Putamen (tissue), 1 donor: ENCODE measurements around the gene CTNS.

Source experiments
- DNase-seq: peaks from one replicate; pipeline ENCODE4 v3.0.0-alpha.2; 2016; ENCODE audit warnings: low spot score

Gene CTNS

DNA sequence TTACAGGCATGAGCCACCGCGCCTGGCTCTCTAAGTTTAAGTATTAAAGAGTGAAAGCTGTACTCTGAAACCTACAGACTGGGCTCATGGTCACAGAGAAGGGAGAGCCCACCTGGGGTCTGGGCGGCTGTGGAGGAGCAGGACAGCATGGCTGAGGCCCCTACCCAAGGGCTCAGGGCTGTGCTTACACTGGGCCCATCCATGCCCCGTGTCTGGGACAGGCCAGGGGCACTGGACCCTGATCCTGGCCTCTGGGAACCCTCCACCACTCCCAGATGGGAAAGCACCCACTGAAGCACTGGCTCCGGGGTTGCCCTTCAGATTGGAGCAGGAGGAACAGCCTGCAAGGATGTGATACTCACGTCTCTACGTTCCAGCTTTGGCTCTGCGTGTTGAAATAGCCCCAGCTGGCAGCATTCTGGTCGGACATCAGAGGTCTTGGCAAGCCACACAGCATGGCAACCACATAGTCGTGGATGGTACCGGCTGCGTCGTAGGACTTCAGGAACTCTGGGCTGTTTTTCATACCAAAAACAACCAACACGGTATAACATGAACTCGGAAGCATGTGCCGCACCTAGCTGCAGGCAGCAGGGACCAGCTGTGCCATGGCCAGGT is 13.5 kb upstream of the CTNS start:
- DNase-seq: no peak

DNA sequence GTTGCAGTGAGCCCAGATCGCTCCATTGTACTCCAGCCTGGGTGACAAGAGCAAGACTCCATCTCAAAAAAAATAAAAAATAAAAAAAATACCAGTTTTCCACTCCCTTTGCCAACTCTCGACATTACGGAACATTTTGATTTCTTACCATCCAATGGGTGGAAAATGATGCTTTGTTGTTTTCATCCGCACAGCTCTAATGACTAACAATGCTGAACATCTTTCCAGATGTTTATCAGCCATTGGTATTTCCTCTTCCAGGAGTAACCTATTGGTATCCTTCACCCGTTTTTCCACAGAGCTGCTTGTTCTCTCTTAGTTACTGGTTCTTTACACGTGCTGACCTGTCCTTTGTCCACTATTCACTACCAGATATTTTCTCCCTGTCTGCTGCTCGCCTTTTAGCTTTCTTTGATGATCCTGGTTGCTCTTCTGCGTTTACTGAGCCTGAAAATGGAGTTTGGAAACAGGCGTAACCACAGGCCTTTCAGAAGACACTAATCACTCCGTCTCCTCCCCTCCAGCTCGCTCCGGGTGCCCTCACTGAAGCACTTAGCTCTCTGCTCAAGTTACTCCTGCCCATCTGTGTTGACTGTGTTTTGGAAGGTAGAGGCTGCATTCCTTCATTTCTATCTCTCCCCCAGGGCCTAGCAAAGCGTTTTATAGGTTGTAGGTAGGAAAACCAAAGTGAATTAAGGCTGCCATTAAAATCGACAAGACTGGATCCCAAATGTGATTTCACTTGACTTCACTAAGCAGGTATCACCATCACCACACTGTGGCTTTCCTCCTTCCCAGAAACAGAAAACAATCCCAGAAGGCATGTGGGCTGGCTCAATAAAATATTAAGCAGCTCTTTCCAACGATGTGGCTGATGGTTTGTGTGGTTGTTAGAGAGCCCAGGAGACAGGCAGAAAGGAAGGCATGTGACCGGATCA is 9.5 kb upstream of the CTNS start:
- no peak for DNase-seq

DNA sequence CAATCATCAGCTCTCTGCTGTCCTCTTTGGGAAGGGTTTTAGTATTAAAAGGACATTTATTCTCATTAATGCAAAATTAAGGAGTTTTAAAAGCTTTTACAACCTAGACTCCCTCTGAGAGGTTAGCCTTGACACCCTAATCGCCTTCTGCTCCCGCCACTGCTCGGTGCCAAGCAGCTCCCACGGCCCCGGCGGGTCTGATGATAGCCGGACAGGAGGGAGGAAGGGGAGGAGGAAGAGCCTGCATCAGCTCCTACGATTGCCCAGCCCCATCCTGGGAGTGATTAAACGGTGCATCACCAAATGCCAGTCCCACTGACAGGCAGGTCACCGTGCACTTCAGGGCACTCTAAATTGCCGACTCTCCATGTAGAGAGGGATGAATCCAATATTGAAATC is 8.8 kb upstream of the CTNS start:
- DNase-seq: no peak

DNA sequence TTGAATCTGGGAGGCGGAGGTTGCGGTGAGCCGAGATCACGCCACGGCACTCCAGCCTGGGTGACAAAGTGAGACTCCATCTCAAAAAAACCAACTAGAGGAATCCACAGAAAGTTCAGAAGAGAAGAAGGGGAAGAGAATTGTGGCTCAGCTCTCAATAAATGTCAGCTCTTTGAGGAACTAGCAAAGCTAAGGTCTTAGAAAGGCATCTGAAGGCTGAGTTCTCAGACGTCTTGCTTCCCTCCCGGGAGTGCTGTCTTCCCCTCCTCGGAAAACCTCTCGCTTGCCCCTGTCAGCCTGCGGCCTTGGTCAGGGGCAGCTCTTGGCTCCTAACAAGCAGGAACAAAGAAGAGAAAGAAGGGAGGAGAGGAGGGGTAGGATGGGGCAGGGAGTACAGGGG is 5.8 kb upstream of the CTNS start:
- DNase-seq: no peak

DNA sequence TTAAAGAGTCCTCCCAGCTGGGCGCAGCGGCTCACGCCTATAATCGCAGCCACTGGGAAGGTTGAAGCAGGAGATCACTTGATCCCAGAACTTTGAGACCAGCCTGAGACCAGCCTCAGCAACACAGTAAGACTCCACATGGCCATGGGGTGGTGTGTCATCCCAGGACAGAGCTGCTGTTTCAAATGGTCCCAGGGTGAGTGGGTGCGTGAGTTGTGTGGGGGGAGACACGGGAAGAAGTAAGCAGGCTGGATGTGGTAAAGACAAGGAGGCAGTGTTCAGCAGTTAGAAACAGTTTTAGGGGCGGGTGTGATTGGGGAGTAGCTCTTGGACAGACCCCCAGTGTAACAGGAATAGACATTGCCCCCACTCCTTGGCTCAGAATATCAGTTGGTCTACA is 4.3 kb upstream of the CTNS start:
- no peak for DNase-seq

DNA sequence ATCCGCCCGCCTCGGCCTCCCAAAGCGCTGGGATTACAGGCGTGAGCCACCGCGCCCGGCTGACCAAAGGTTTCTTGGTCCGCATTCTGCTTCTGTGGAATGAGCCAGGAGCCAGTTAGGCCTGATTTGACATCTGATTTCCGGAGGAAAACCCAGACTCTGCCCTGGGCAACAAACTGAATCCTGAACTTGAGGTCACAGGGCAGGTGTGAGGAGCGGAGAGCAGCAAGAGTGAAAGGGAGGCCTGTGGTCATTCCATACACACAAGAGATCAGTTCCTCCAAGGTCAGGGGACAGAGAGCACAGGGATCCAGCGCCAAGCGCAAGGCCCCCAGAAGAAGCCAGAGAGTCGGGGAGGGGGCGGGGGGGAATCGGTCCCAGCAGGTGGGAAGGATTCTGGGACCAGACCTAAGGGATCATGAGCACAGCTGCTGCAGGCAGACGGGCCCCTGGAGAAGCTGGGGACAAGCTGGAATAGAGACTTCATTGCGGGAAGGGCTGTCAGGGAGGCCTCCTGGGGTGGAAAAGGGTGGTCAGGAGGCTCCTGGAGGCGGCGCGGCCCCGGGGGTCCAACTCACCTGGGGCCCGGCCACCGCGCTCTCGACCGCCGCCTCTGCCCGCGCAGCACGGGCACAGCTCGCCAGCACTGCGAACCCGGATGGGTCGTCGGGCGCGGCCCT is 946 bp upstream of the CTNS start:
- no peak for DNase-seq

DNA sequence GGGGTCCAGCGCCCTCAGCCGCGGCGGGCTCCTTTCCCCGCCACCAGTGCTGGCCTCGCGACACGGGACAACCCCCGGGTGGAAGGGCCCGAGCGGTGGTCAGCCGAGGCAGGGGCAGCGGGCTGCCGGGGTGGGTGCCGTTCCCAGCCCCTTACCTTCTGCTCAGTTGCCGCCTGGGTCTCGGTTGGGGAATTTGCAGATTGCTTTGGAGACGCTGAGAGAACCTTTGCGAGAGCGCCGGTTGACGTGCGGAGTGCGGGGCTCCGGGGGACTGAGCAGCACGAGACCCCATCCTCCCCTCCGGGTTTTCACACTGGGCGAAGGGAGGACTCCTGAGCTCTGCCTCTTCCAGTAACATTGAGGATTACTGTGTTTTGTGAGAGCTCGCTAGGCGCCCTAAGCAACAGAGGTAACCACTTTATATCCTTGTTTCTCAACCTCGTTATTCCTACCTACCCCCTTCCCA is 381 bp downstream of the CTNS start:
- no peak for DNase-seq

DNA sequence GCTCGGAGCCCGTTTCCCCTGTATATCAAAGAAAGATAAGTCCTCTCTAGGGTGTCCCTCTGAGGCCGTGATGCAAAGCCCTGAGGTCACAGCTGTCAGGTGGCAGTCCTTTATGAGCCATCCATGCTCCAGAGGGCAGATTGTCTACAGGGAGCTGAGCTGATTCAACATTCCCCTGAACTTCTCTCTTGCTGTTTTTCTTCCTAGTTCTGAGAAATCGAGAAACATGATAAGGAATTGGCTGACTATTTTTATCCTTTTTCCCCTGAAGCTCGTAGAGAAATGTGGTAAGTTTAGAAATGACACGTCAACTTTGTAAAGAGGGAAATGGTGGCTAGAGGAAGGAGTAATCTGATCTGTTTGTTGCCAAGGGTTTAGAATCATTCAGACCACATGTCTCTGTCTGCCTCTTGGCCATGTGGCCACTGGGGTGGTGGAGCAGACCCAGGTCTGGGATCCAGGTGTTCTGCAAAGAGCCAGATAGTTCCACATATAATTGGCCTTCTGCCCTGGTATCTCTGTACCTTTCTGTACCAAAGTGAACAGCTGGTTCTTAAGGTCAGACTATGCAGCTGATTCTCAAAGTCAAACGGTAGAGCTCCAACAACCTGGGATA is 3.5 kb downstream of the CTNS start:
- DNase-seq: no peak

DNA sequence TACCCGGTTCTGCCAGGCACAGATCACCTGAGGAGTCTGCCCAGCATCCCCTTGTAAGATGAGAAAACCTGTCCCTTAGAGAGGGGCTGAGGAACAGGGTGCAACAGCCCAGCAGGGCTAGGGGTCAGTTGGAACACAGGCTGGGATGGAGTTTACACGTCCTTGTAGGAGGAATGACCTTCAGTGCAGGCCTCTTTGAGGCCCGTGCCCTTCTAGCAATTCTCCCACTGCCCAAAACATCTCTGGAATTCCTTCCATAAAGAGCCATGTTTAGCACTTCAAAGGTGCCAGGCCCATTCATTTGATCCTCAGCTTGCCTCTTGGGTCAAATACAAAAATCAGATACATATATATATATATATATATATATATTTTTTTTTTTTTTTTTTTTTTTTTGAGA is 4.5 kb downstream of the CTNS start:
- no peak for DNase-seq

DNA sequence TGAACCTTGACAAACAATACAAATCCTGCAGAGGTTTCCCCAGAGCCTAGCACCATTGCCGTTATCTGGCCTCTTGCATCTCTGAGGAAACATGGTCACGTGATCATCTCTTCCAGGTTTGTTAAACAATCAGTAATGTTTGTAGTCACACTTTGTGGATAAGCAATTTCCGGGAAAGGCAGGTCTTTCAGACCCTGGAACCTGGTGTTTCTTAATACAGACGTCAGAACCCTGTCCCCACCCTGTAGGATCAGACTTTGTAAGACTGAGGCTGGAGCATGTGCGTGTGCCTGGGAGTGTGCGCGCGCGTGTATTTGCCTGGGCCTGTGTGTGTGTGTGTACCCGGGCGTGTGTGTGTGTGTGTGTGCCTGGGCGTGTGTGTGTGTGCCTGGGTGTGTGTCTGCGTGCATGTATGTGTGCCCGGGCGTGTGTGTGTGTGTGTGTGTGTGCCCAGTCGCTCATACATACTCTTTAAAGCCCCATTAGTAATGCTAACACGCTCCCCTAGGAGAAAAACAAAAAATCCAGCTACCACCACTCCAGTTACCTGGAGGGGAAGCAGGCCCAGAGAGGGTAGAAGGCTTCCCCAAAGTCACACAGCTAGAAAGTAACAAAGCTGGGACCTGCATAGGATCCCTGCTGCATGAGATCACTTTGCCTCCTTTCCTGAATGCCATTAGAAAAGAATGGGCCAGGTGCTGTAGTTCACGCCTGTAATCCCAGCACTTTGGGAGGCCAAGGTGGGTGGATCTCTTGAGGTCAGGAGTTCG is 5.3 kb downstream of the CTNS start:
- DNase-seq: no peak

DNA sequence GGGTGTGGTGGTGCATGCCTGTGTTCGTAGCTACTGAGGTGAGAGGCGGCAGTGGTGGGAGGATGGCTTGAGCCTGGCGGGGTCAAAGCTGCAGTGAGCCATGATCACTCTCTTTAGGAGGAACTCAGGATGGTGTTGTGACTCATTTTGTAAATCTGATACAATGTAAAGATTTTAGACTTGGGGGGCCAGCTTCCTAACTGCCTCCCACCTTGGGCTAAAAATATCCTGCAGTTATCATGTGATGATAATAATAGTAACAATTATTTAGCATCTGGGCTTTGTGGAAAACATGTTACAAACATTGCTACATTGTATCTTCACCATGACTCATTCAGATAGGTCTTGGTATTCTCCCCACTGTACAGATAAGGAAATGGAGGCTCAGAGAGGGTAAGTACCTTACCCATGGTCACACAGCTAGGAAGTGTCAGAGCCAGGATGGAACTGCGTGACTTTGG is 7.4 kb downstream of the CTNS start:
- DNase-seq: no peak

DNA sequence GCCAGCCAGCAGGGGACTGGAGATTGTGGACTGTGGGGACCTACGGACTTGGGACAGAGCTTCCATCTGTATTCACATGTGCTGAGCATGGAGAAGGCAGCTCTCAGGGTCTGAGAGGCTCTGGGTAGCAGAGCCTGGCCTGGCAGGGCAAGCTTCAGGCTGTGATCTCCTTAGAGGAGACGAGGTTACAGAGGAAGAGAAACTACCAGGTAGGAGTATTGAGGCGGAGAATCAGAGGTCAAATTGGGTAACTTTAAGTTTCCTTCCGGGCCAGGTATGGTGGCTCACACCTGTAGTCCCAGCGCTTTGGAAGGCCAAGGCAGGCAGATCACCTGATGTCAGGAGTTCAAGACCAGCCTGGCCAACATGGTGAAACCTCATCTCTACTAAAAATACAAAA is 8.8 kb downstream of the CTNS start:
- no peak for DNase-seq

DNA sequence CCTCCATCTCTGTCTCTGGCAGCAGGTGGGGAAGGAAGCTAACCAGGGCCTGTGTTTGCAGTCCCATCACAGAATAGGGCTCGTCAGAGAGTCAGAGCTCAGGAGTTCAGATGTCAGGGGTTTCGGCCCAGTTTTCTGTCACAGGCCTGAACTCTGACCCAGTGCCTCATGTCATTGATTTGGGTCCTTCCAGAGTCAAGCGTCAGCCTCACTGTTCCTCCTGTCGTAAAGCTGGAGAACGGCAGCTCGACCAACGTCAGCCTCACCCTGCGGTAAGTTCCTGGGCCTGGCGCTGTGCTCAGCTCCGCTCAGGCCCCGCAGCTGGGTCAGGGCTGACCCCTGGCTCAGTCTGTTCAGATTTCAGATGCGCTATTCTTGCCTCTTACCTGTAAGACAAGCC is 10.7 kb downstream of the CTNS start:
- DNase-seq: no peak

DNA sequence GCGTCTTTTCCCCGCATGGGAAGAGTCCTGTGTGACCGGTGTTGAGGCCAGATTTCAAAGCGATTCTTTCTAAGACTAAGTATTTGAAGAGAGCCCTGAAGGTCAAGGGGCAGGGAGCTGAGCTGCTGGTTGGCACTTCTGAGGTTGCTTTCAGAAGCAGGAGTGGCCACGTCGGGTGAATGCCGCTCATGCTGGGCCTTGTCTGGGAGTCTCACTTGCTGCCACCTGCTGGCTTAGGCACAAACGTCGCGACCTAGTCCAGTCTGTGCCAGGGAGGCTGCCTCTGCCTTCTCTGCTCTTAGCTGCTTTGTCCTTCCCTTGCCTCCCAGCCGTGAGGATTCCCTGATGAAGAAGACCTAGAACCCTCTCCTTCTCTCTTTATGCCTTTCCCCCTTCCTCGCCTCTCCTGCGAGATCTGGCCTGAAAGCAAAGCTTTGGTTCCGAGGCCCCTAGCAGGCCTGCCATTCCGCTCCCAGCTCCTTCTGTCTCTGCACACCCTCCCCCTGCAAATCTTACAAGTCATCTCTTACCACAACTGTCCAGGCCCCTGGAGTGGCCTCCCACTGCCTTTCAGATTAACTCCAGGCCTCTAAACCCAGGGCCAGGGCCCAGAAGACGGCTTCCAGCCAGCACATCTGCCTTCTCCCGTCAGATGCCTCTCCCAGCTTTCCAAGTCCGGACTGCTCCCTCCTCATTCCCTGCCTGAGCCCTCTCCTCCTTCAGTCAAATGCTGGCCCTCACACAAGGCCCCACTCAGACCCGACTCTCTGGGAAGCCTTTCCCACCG is 11.4 kb downstream of the CTNS start:
- peak; percentile 50 for DNase-seq

DNA sequence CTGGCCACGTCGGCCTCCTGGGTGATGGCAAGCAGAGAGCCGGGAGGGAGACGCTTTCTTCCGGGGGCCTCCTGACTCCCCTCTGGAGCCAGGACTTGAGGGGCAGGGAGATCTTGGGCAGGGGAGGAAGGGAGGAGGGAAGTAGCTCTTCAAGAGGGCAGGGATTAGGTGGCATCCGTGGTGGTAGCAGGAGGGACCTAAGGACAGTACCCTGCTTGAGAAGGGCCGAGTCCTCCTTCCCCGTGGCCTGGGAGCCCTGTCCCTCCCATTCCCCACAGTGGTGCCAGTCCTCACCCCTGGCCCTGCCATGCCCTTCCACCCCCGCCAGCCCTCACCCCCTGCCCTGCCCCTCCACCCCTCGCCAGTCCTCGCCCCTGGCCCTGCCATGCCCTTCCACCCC is 19.2 kb downstream of the CTNS start:
- no peak for DNase-seq

DNA sequence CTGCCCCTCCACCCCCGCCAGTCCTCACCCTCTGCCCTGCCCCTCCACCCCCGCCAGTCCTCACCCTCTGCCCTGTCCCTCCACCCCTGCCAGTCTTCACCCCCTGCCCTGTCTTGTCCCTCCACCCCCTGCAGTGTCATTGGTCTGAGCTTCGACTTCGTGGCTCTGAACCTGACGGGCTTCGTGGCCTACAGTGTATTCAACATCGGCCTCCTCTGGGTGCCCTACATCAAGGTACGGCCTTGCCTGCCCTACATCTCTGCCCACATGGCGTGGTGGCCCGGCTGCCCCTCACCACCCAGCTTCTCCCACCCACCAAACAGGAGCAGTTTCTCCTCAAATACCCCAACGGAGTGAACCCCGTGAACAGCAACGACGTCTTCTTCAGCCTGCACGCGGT is 19.8 kb downstream of the CTNS start:
- no peak for DNase-seq

DNA sequence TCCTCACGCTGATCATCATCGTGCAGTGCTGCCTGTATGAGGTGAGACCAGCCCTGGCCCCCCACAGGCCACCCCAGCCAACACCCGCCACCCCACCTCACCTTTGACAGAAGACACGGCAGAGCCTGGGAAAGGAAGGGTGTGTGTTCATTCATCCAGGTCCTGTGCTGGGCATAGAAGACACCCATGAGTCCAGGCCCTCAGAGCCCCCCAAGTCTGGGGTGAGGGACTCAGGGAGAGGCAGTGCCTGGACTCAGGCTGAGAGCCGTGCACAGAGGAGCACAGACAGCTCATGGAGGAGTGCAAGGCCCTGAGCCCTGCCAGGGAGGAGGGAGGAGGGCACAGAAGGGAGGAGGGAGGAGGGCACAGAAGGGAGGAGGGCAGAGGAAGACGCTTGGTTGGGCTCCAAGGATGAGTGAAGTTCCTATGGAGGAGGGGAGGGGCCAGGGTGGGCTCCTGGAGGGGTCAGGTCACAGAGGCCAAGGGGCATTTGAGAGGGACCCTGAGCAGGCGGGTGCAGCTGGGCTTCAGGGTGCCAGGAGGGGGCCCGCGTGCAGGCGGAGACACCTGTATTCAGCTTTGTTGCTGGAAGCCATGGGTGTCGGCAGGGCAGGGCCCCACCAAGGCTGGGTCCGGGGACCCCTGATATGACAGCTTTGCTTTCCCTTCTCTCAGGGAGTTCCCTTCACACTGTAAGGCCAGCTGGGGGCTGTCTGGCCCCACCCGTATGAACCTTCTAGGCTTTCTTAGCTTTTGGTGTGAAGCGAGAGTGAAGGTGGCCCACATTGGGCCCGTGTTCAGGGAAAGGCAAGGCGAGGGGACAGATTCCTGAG is 20.4 kb downstream of the CTNS start:
- no peak for DNase-seq

DNA sequence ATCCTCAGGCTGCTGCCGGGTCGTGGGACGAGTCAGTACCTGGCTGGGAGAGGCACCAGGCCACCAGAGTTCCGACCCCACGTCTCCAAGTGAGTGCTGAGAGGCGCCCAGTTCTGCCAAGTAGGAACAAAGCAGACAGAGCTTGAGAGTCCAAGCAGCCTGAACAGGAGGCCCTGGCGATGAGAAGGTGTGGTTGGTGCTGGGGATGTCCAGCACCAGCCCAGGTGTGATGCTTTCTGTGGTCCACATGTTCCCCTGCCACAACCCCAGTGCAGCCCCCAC is 21.0 kb downstream of the CTNS start:
- DNase-seq: no peak

DNA sequence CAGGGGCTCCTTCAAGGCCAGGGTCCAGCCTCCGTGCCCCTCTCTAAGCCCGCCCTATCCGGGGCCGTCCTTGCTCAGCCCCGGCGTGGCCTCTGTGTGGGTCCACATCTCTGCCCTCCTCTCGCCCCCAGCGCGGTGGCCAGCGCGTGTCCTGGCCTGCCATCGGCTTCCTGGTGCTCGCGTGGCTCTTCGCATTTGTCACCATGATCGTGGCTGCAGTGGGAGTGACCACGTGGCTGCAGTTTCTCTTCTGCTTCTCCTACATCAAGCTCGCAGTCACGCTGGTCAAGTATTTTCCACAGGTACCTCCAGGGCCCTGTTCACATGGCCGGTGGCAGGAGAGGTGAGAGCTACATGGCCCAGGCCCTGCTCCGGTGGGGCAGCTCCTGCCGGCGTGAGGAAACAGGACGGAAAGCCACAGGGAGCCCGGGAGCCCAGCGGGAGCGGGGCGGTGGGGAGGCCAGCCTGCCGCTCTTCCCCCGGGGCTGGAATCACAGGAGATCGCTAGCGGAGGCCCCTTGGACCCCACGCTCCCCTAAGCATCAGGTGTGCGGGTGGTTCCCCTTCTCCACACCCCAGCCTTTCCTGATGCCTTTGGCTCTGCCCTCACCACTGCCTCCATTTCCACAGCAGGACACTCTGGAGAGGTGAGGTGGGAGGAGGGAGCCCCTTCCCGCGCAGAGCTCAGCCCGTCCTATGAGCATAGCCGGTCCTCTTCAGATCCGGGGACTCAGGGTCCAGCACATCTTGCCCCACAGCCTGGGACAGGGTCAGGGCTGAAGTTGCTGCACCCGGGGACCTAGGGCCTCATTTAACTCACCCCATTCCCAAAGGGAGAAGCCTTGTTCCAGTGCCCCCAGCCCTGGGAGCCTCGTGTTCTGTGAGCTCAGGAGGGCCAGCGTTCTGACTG is 21.6 kb downstream of the CTNS start:
- DNase-seq: no peak
